Left kidney (tissue), 2 donors: ENCODE measurements around the gene CDK9. TPM values are rescaled to one million over a fixed set of nuclear protein-coding genes. Genes with fewer than 3 reads are reported as not detected.

Source experiments
- DNase-seq: peaks from one replicate; pipeline ENCODE4 v3.0.0-alpha.2; 2013
- polyA plus RNA-seq: library from polyadenylated mRNA; unstranded; fragments of 120-200 nt; gene quantifications from one replicate; pipeline ENCODE4 v1.2.1, GENCODE V29; 2013; ENCODE audit not compliant: insufficient read length

CDK9 gene
- polyA plus RNA-seq, 1 donor, result 72.9 TPM

GRCh38 chr9:127802576-127803443, 17.0 kb downstream of the CDK9 start, which contains the start of gene FPGS:
Gene FPGS (plus strand): TSS chr9:127802882. CDS start chr9:127802925, 43 bp downstream.
- DNase-seq, result peak; percentile 85

GRCh38 chr9:127803507-127804352, 17.9 kb downstream of the CDK9 start:
- DNase-seq, result no peak

DNA sequence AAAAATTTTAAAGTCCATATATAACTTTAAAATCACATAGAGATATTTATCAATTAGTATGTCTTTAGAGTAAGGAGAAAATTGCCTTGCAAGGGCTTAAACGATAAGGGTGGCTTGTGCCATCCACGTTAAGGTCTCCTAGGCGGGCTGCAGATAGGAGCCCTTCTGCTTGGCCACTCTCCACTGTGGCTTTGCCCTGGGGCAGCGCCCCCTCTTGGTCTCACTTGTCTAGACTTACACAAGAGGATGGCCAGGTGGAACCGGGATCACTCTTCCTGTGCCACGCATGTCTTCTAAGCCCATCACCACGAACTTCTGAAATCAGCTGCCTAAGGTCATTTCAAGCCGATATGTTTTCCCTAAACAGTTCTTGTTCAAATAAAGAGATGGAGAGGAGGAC, 19.8 kb downstream of the CDK9 start:
- no peak for DNase-seq

- DNase-seq, result no peak
These were observed 21.0 kb downstream of the CDK9 start for GRCh38 chr9:127806871-127807270.

DNA sequence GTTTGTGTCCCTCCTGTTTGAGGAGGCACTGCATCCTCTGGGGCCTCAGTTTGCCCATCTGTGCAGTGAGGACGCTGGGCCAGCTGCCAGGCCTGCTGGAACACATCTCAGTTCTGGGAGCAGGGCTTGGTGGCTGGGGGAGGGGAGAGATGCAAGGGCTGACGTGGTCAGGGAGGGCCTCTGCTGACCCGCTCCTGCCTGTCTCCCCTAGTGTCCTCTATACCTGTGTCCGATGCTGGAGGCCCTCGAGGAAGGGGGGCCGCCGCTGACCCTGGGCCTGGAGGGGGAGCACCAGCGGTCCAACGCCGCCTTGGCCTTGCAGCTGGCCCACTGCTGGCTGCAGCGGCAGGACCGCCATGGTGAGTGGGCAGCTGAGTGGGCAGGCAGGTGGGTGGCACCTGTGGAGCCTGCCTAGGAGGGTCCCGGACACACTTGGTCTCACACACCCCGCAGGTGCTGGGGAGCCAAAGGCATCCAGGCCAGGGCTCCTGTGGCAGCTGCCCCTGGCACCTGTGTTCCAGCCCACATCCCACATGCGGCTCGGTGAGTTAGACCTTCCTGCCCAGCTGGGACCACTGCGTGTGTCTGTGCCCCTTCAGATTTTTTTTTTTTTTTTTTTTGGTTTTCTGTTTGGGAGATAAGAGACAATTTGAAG, 22.6 kb downstream of the CDK9 start:
- DNase-seq, result no peak

GRCh38 chr9:127809002-127809539, 23.2 kb downstream of the CDK9 start:
- DNase-seq, result no peak

DNA sequence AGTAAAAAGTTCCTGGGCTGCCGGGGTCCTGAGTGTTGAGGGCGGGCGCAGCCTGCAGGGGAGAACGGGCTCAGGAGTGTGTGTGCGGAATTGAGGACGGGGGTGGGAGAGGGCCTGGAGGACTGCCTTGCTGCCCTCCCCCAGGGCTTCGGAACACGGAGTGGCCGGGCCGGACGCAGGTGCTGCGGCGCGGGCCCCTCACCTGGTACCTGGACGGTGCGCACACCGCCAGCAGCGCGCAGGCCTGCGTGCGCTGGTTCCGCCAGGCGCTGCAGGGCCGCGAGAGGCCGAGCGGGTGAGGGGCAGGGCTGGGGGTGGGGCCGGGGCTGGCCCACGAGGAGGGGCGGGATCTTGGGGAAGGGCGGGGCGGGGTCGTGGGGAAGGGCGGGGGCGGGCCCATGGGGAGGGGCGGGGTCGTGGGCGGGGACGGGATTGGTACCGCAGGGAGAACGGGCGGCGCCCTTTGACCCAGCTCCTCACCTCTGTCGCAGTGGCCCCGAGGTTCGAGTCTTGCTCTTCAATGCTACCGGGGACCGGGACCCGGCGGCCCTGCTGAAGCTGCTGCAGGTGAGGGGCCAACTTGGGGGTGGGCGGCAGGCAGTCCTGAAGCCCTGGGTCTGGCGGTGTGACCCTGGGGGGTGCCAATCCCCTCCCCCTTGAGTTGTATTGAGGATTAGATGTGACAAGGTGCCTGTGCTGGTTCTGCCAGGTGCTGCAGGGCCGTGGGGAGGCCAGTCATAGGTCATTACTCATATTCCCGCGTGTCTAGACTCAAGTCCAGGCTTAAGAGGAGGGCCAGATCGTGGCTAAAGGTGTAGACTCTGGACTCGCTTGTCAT, 23.9 kb downstream of the CDK9 start:
- DNase-seq, result no peak

- DNase-seq, result no peak
These were observed 24.7 kb downstream of the CDK9 start for GRCh38 chr9:127810378-127811187.

- DNase-seq, result no peak
These were observed 26.2 kb downstream of the CDK9 start for GRCh38 chr9:127812011-127812410.

- no peak for DNase-seq
These were observed 27.3 kb downstream of the CDK9 start for GRCh38 chr9:127812936-127813675.

DNA sequence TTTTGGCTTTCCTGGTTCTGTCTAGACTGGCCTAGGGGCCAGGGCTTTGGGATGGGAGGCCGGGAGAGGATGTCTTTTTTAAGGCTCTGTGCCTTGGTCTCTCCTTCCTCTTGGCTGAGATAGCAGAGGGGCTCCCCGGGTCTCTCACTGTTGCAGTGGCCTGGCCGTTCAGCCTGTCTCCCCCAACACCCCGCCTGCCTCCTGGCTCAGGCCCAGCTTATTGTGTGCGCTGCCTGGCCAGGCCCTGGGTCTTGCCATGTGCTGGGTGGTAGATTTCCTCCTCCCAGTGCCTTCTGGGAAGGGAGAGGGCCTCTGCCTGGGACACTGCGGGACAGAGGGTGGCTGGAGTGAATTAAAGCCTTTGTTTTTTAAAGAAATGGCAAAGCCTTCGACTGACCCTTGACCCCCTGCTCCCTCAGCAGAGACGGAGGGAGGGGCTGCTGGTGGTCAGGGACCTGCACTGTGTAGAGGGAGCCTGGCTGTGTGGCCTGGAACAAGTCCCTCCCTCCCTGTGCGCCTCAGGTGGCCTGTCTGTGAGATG, 27.9 kb downstream of the CDK9 start:
- no peak for DNase-seq

DNA sequence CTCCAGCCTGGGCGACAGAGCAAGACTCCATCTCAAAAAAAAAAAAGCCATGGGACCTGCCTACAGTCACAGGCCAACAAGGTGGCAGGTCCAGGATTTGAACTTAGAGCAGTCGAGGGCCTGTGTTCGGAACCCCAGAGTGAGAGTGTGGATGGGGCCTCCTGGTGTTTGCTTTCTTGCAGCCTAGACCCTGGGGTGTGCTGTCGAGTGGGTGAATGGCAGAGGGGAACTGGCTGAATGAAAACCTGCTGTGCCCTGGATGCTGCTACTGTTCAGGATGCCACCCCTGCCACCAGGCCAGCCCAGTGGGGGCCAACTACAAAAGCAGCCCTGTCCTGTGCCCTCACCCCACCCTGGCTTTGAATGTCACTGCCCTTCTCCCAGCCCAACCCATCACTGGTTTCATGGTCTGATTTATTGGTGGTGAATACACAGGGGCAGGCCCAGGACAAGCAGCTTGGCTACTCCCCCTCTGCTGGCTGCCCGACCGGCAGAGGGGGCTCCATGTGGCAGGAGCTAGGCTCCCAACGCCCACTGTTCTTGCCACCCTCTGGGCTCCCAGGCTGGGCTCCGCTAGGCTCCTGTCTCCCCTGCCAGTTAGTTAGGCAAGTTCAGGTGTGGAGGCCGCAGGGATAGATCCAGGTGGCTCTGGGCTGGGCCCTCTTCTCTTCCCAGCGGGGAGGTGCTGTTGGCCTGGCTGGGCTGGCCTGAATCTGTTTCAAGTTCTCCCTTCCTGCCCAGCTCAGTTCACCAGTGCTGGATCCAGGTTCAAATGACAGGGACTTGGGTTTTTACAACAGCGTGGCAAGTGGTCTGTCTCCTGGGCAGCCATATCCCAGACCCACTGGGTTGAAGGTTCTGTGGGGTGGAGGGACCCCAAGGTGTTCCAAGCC, 29.0 kb downstream of the CDK9 start:
- no peak for DNase-seq

- no peak for DNase-seq
These were observed 29.9 kb downstream of the CDK9 start for GRCh38 chr9:127815512-127816361.

- DNase-seq, result no peak
These were observed 30.5 kb downstream of the CDK9 start for GRCh38 chr9:127816362-127816725.

DNA sequence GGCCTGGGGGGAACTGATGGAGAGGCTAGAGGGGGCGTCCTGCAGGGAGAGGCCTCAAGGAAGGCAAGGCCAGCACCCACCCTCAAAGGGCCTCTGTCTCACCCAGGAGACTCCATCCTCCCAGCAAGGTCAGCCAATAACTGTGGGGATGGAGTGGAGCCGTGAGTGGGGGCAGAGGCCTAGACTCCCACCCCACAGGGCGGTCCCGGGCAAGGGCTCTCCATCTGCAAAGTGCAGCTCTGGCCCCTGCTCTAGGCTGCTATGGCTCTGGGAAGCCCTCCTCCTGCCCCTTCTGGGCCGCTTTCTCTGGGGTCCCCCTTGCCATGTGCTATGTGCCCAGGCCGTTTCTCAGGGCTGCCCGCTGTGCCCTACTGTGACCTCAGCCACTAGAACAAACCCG, 30.9 kb downstream of the CDK9 start:
- DNase-seq, result no peak

DNA sequence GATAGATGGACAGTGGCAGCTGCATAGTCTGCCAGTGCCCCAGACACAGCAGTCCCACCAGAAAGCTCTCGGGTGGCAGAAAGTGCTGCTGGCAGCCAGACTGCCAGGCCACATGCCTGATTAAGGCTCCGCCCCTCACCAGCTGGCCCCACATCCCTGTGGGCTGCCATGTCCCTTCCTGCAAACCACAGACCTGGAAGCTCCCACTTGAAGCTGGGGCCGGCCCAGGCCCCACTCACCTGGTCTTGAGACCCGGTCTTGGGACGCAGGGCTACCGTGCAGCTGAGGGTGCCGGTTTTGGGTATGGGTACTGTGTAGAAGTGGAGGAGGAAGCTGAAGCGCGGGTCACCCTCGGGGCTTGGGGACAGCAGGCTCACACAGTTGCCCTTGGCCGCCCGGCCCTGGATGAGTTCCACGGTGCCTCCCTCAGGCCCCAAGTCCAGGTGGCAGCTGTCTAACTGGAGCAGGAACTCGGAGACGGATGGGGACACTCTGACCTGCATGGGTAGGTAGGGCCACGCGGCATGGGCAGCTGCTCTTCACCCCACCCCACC, 32.1 kb downstream of the CDK9 start:
- no peak for DNase-seq

- DNase-seq, result no peak
These were observed 32.7 kb downstream of the CDK9 start for GRCh38 chr9:127818574-127818973.
